ENCODE data around the gene MAPK7.

MAPK7 gene

GRCh38 chr17:19386974-19387920, 8.9 kb downstream of the MAPK7 start, which contains the start of gene MFAP4:
Gene MFAP4 (minus strand): TSS chr17:19387190. CDS start chr17:19387155, 35 bp downstream.
- whole genome bisulfite sequencing, 2 experiments: 11 to 12% methylated on average over 18 to 19 of the region's 22 CpGs
- Histone ChIP-seq H3K36me3 (ENCODE audit: control insufficient read depth, insufficient read depth, low read length) (peaks cover 19% of the 10 kb centered on the region), H3K4me3 (ENCODE audit: insufficient read depth, low read depth, low read length) (peak within 1 kb of the TSS; percentile 6), H3K27me3 (ENCODE audit: control insufficient read depth, insufficient read depth, low read length, poor library complexity, severe bottlenecking) (no peaks in the 10 kb centered on the region), H3K4me1 (ENCODE audit: control insufficient read depth, insufficient read depth, low read length) (peaks cover 34% of the 10 kb centered on the region), H3K27ac (ENCODE audit: insufficient read depth, low read depth, low read length, poor library complexity, severe bottlenecking) (peak within 1 kb of the TSS; percentile 75), H3K9me3 (ENCODE audit: control insufficient read depth, low read length) (no peaks in the 10 kb centered on the region)

GRCh38 chr17:19387921-19388521, 9.7 kb downstream of the MAPK7 start:
- Histone ChIP-seq H3K4me1 (ENCODE audit: control insufficient read depth, insufficient read depth, low read length) (peaks cover 34% of the 10 kb centered on the region), H3K9me3 (ENCODE audit: control insufficient read depth, low read length) (no peaks in the 10 kb centered on the region), H3K27ac (ENCODE audit: insufficient read depth, low read depth, low read length, poor library complexity, severe bottlenecking) (peak overlapping the region; percentile 75), H3K27me3 (ENCODE audit: control insufficient read depth, insufficient read depth, low read length, poor library complexity, severe bottlenecking) (no peaks in the 10 kb centered on the region), H3K4me3 (ENCODE audit: insufficient read depth, low read depth, low read length) (no peak overlapping the region), H3K36me3 (ENCODE audit: control insufficient read depth, insufficient read depth, low read length) (peaks cover 11% of the 10 kb centered on the region)
- WGBS, 2 experiments: 82 to 94% methylated on average over 2 of the region's 2 CpGs

- H3K4me1 ChIP-seq (ENCODE audit: control insufficient read depth, insufficient read depth, low read length): peaks cover 34% of the 10 kb centered on the region
- WGBS, 2 experiments: 92 to 95% methylated on average over 5 of the region's 5 CpGs
- no peaks in the 10 kb centered on the region for H3K27me3 ChIP-seq (ENCODE audit: control insufficient read depth, insufficient read depth, low read length, poor library complexity, severe bottlenecking)
- H3K4me3 ChIP-seq (ENCODE audit: insufficient read depth, low read depth, low read length): no peak overlapping the region
- peaks cover under 1% of the 10 kb centered on the region for H3K36me3 ChIP-seq (ENCODE audit: control insufficient read depth, insufficient read depth, low read length)
- no peak overlapping the region for H3K27ac ChIP-seq (ENCODE audit: insufficient read depth, low read depth, low read length, poor library complexity, severe bottlenecking)
- H3K9me3 ChIP-seq (ENCODE audit: control insufficient read depth, low read length): no peaks in the 10 kb centered on the region
Measured at GRCh38 chr17:19388791-19389785, 10.8 kb downstream of the MAPK7 start.

DNA sequence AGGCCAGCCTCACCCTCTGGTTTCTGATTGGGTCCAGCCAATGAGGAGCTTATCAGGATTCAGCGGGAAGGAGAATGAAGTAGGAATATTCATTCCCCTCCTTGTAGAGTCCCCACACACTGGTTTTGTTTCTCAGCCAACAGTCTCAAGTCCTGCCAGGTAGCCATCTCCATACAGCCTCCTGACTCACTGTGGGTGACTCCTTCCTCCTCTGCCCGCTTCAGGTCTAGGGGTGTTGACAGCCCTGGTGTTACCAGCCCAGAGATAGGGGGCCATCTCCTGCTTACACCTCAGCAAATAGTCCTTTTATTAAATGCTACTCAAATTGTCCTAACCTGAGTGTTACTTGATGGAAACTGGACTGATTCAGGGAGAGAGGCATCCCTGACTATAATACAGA, 12.7 kb downstream of the MAPK7 start:
- no peaks in the 10 kb centered on the region for H3K9me3 ChIP-seq (ENCODE audit: control insufficient read depth, low read length)
- peaks cover 28% of the 10 kb centered on the region for H3K4me1 ChIP-seq (ENCODE audit: control insufficient read depth, insufficient read depth, low read length)
- H3K4me3 ChIP-seq (ENCODE audit: insufficient read depth, low read depth, low read length): no peak overlapping the region
- no peaks in the 10 kb centered on the region for H3K27me3 ChIP-seq (ENCODE audit: control insufficient read depth, insufficient read depth, low read length, poor library complexity, severe bottlenecking)
- no peak overlapping the region for H3K27ac ChIP-seq (ENCODE audit: insufficient read depth, low read depth, low read length, poor library complexity, severe bottlenecking)
- WGBS, 2 experiments: 88 to 91% methylated on average over 2 of the region's 2 CpGs
- no peaks in the 10 kb centered on the region for H3K36me3 ChIP-seq (ENCODE audit: control insufficient read depth, insufficient read depth, low read length)

DNA sequence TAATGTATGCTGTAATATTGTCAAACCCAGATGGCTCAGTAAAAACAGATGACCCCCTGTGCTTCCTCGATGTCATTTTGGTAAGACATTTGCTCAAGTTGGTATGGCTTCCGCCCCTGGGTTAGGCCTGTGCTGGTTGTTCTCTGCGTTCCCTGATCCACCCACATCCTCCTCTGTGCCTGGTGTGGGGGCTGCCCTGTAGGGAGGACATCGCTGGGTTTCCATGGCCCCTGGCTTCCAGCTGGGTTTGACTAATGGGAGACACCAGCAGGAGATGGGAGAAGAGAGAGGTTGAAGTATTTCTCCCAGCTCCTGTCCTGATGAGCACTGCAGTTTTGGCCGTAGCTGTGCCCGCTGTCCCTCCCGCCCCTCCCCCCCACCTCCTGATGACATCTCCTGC, 13.1 kb downstream of the MAPK7 start:
- no peak overlapping the region for H3K4me3 ChIP-seq (ENCODE audit: insufficient read depth, low read depth, low read length)
- H3K36me3 ChIP-seq (ENCODE audit: control insufficient read depth, insufficient read depth, low read length): no peaks in the 10 kb centered on the region
- peaks cover 24% of the 10 kb centered on the region for H3K4me1 ChIP-seq (ENCODE audit: control insufficient read depth, insufficient read depth, low read length)
- no peak overlapping the region for H3K27ac ChIP-seq (ENCODE audit: insufficient read depth, low read depth, low read length, poor library complexity, severe bottlenecking)
- H3K9me3 ChIP-seq (ENCODE audit: control insufficient read depth, low read length): no peaks in the 10 kb centered on the region
- H3K27me3 ChIP-seq (ENCODE audit: control insufficient read depth, insufficient read depth, low read length, poor library complexity, severe bottlenecking): no peaks in the 10 kb centered on the region
- WGBS, 2 experiments: 75 to 80% methylated on average over 6 to 7 of the region's 7 CpGs

DNA sequence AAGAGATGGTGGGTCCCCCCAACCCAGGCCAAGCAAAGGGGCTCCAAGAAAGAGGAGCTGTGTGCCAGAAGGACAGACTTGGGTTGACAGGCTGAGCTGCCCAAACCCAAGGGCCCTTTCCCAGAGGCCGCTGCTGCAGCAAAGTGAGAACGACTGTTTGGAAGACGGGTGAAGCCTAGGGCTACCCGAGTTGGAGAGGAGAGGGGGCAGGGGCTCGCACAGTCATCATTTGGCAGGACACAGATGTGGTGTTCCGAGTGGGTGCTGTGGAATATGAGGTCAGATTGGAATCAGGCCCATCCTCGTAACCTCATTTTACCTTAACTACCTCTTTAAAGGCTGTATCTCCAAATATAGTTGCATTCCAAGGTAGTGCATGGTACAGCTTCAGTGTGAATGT, 14.0 kb downstream of the MAPK7 start:
- Histone ChIP-seq H3K36me3 (ENCODE audit: control insufficient read depth, insufficient read depth, low read length) (no peaks in the 10 kb centered on the region), H3K9me3 (ENCODE audit: control insufficient read depth, low read length) (no peaks in the 10 kb centered on the region), H3K27me3 (ENCODE audit: control insufficient read depth, insufficient read depth, low read length, poor library complexity, severe bottlenecking) (no peaks in the 10 kb centered on the region), H3K4me1 (ENCODE audit: control insufficient read depth, insufficient read depth, low read length) (peaks cover 15% of the 10 kb centered on the region), H3K27ac (ENCODE audit: insufficient read depth, low read depth, low read length, poor library complexity, severe bottlenecking) (no peak overlapping the region), H3K4me3 (ENCODE audit: insufficient read depth, low read depth, low read length) (no peak overlapping the region)
- WGBS, 2 experiments: 82 to 87% methylated on average over 7 of the region's 7 CpGs

DNA sequence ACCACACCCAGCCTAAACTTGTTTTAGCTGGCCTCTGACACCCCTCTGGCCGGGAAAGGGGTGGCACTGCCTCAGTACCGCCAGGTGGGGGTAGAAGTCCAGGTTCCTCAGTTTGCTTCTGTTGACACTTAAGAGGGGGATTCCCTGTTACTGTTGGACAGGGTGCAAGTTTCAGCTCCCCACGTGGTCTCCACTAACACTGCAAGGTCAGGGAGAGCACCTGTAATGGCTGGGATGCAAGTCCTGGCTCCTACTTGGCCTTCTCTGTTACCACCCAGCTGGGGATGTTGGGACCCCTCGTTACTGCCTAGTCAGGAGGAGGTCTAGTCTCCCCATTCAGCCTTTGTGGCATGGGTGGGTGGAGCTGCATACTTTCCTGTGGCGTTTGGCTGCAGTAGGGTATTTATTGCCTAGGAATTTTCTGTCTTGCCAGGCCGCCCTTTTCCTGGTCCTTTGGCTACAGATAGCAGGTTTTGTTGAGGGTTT, 19.3 kb downstream of the MAPK7 start:
- no peaks in the 10 kb centered on the region for H3K27me3 ChIP-seq (ENCODE audit: control insufficient read depth, insufficient read depth, low read length, poor library complexity, severe bottlenecking)
- no peaks in the 10 kb centered on the region for H3K36me3 ChIP-seq (ENCODE audit: control insufficient read depth, insufficient read depth, low read length)
- H3K27ac ChIP-seq (ENCODE audit: insufficient read depth, low read depth, low read length, poor library complexity, severe bottlenecking): no peak overlapping the region
- WGBS, 2 experiments: 59% methylated on average over 6 of the region's 6 CpGs
- no peak overlapping the region for H3K4me3 ChIP-seq (ENCODE audit: insufficient read depth, low read depth, low read length)
- H3K4me1 ChIP-seq (ENCODE audit: control insufficient read depth, insufficient read depth, low read length): peaks cover 3% of the 10 kb centered on the region
- H3K9me3 ChIP-seq (ENCODE audit: control insufficient read depth, low read length): no peaks in the 10 kb centered on the region

DNA sequence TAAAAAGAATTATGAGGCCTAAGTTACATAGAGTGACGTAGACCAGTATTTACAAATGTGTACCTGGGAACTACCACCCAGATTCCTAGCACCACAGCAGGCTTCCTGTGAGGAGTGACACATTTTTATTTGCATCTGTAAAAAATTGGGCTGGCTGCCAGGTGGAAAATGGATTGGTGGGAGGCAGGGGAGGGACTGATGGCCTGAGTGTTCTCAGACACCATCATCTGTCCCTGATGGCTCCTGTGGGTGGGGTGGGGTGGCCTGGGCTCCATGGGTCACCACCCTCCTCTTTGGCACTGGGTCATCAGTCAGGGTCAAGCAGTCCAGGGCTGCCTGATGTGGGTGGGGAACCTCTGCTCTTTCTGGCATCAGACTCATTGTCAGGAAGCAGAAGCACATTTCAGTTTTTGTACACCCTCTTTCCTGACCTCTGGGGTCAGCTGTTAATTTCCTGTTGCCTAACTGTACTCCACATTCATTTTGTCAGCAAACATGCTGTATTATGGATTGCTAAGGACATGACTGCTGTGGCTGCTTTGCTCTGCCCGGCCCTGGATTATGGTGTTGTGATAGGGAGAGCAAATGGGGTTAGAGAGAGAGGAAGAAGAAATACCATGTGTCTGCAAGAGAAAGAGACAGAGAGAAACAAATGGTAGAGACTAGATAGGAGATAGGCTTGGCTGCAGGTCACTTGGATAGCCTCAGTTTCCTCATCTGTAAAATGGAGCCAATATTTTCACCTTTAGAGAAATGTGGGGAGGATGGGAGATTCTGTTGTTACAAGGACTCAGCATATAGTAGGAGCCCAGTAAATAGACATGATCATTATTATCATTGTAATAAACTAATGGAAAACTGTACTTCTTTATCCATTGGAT, 20.2 kb downstream of the MAPK7 start:
- H3K27me3 ChIP-seq (ENCODE audit: control insufficient read depth, insufficient read depth, low read length, poor library complexity, severe bottlenecking): no peaks in the 10 kb centered on the region
- peaks cover 3% of the 10 kb centered on the region for H3K4me1 ChIP-seq (ENCODE audit: control insufficient read depth, insufficient read depth, low read length)
- WGBS, 2 experiments: 94 to 95% methylated on average over 2 of the region's 2 CpGs
- H3K27ac ChIP-seq (ENCODE audit: insufficient read depth, low read depth, low read length, poor library complexity, severe bottlenecking): no peak overlapping the region
- no peaks in the 10 kb centered on the region for H3K9me3 ChIP-seq (ENCODE audit: control insufficient read depth, low read length)
- H3K4me3 ChIP-seq (ENCODE audit: insufficient read depth, low read depth, low read length): no peak overlapping the region
- no peaks in the 10 kb centered on the region for H3K36me3 ChIP-seq (ENCODE audit: control insufficient read depth, insufficient read depth, low read length)

Measured in ectodermal cell (in vitro differentiated cells).